ENCODE data around the gene PLA2G5.
"Not testable (repeated sequence)": the region's sequence is repeated elsewhere in the genome, so short reads cannot be mapped to it uniquely, and the experiment has no call there.

PLA2G5 gene

GRCh38 chr1:20125100-20125499 is 55.1 kb downstream of the PLA2G5 start:
- no peak for TF ChIP-seq CTCF (IDR thresholded peaks at IDR 0.05; ENCODE audit: insufficient read depth, missing control alignments)
- DNase-seq (ENCODE audit: insufficient read length, low spot score) (no peak), FAIRE-seq (no peak)

GRCh38 chr1:20126041-20126805 is 56.2 kb downstream of the PLA2G5 start:
- DNase-seq (ENCODE audit: insufficient read length, low spot score) = no peak
- no peak for FAIRE-seq
- TF ChIP-seq CTCF (IDR thresholded peaks at IDR 0.05; ENCODE audit: insufficient read depth, missing control alignments) = no peak

- no peak for FAIRE-seq
- no peak for TF ChIP-seq CTCF (IDR thresholded peaks at IDR 0.05; ENCODE audit: insufficient read depth, missing control alignments)
- no peak for DNase-seq (ENCODE audit: insufficient read length, low spot score)
These were observed 56.9 kb downstream of the PLA2G5 start for GRCh38 chr1:20126806-20127440.

GRCh38 chr1:20130518-20130917 is 60.5 kb downstream of the PLA2G5 start:
- not testable (repeated sequence) for DNase-seq (ENCODE audit: insufficient read length, low spot score); FAIRE-seq

GRCh38 chr1:20134995-20135394 is 65.0 kb downstream of the PLA2G5 start:
- no peak for DNase-seq (ENCODE audit: insufficient read length, low spot score)
- TF ChIP-seq CTCF (IDR thresholded peaks at IDR 0.05; ENCODE audit: insufficient read depth, missing control alignments) = no peak
- no peak for FAIRE-seq

- TF ChIP-seq CTCF (IDR thresholded peaks at IDR 0.05; ENCODE audit: insufficient read depth, missing control alignments) = no peak
- FAIRE-seq (no peak), DNase-seq (ENCODE audit: insufficient read length, low spot score) (no peak)
These were observed 66.3 kb downstream of the PLA2G5 start for GRCh38 chr1:20136249-20136648.

GRCh38 chr1:20137055-20137454 is 67.1 kb downstream of the PLA2G5 start:
- DNase-seq (ENCODE audit: insufficient read length, low spot score) = no peak
- no peak for TF ChIP-seq CTCF (IDR thresholded peaks at IDR 0.05; ENCODE audit: insufficient read depth, missing control alignments)
- FAIRE-seq = no peak
